IPS-11a (cell line): ENCODE measurements around the gene XPO4.
"Not testable (repeated sequence)": the region's sequence is repeated elsewhere in the genome, so short reads cannot be mapped to it uniquely, and the experiment has no call there.

Experiments
- H3K4me3 ChIP-seq: one replicate; pipeline ENCODE4 v1.5.1; 2013; ENCODE audit warnings: low read depth, low read length, control low read depth

The XPO4 gene

DNA sequence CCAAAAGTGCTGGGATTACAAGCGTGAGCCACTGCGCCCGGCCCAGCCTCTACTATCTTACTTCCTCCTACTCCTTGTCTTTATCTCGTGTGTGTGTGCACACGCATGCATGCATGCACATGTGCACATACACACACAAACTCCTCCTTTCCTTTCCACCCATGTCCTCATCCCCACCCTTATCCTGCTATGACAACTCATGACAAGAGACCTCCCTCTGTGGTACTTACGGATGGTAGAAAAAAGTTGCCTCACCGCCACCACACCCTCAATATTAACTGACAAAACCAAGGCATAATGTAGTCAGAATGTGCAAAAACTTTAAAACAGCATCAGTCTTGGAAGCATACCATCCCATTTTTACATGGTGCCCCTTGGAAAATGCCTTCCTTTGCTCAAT, 112.9 kb downstream of the XPO4 start:
- no peak overlapping the region for H3K4me3 ChIP-seq

DNA sequence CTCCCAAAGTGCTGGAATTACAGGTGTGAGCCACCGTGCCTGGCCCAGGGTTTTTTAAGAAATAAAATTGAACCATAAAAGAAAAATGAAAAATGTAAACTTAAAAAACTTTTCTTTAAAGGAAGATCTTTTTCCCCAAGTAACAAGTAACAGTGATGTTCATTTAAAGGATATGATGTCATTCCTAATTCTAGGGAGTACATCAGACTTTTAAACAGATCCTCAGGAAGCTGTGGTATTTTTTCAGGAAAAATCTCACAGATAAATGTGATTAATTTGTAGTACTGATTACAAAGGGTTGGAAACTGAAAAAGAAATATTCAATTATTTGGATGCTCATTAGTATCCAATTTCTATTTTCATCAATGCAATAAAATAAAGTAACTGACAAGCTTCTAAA, 114.2 kb downstream of the XPO4 start:
- no peak overlapping the region for H3K4me3 ChIP-seq

DNA sequence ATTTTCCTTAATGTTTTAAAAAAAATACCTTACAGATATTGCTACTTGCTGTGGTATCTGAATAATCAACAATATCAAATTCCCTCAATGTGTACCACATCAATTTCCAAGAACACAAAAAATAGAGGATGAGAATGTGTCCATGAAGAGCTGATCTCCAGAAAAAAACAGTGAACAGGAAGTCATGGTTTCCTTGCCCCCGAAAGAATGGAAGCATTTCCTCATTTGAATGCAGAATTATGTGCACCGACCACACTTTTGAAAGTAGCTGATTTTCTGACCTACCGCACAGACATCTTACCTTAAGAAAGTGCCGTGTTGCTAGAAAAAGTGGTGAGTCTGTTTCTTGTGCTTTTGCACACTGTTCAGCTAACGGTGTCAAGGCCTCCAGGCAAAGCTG, 115.4 kb downstream of the XPO4 start:
- no peak overlapping the region for H3K4me3 ChIP-seq

DNA sequence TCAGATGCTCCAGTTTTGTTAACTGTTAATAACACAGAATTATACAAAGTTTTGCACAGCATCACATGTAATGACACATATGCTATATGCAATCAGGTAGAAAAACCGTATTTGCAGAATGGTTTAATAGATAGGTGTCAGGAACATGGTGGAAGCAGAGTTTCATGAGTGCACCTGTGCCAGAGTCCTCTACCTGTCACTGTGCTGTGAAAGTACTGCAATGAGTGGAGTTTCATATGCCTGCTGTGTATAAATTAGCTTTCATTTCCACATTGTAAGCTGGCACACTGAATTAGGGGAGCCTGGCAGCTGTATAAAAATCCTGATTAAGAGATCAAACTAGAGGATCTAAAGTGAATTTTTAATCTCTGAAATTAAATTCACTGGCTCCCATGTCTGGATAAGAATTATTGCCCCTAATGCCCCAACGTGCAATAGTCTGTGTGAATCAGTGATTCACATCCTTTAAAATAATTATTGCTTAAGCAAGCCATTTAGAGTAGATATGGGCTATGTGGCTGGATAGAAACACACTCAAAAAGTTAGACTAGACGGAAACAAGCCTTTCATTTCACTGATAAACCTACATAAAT, 120.3 kb downstream of the XPO4 start:
- H3K4me3 ChIP-seq = no peak overlapping the region

GRCh38 chr13:20780317-20780716, 122.2 kb downstream of the XPO4 start:
- no peak overlapping the region for H3K4me3 ChIP-seq

GRCh38 chr13:20779405-20779804, 123.1 kb downstream of the XPO4 start:
- no peak overlapping the region for H3K4me3 ChIP-seq

GRCh38 chr13:20778311-20778710, 124.2 kb downstream of the XPO4 start:
- no peak overlapping the region for H3K4me3 ChIP-seq

DNA sequence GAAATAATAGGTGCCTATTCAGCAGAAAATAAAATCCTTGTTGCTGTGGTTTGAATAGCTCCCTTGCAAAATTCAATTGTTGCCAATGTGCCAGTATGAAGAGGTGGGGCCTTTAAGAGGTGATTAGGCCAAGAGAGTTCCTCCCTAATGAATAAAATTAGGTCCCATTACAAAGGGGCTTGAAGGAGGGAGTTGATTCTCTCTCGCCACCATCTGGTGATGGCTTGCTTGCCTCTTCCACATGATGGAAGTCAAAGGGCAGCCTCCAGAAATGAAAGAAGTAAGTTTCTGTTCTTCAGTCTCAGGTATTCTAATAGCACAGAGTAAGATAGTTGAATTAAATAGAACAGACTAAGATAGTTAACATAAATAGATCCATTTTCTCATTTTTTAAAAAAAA, 125.8 kb downstream of the XPO4 start:
- no peak overlapping the region for H3K4me3 ChIP-seq

DNA sequence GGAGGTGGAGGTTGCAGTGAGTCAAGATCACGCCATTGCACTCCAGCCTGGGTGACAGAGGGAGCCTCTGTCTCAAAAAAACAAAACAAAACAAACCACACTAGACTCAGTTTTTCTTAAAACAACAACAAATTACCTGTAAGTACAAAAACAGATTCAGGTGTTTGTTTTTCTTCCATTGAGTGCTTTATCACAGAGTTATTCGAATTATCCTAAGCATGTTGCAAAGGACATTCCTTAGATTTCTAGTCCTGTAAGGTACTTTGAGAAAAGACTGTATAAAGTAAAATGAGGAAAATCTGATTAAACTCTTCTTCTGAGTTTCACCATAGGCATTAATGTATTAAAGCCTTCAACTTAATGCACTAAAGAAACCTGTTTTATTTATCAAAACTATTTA, 126.6 kb downstream of the XPO4 start:
- H3K4me3 ChIP-seq = no peak overlapping the region

DNA sequence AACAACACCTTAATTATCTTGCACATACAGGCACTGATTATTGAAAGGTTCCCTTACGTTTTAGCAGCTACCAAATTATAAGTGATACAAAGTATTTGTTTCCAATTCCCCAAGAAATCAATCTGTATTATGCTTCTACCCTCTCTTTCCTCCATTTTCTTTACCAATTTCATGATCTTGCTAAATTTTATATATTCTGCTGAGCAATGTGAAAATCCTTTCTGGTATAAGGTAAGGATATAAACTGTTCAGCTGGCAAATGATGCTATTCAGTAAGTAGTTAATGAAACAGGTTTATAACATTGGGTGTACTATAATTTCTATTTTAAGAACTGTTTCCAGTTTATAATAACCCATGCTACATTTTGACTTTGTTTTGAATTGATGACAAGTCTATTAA, 127.8 kb downstream of the XPO4 start:
- H3K4me3 ChIP-seq = no peak overlapping the region

- H3K4me3 ChIP-seq = peak within 1 kb of the TSS; percentile 67
Measured at GRCh38 chr13:20773194-20774080, 129.1 kb downstream of the XPO4 start, which contains the start of gene EEF1AKMT1. Gene EEF1AKMT1 (minus strand): TSS chr13:20773961. CDS start chr13:20757598, 16,363 bp downstream.

DNA sequence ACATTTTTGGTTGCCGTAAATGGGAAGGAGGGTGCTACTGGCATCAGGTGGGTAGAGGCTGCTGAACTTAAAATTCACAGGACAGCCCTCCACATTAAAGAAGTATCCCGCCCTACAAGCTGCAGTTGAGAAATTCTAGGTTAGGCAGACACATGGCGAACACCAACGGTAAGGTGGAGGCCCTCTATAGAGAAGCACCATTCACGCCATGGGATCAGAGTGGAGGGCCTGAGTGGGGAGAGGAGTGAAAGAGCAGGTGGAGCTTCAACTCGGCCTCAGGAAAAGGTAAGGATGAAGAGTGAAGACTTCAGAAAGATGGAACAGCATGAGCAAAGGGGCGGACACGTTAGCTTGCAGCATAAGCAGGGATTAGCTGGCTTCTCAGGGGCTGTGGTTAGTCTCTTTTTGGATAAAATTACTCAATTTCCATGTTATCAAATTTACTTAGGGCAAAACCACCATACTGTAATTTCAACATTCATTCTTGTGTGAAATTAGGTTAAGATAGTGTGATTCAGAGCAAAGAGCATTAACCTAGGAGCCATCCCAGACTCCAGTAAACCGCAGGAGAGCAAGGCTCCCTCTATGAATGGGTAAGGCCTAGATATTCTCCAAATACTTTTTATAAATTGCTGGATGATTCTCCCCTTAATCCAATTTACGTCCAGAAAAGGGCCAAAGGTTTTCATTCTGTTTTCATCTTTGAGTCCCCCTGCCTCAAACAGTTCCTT, 130.0 kb downstream of the XPO4 start:
- peak overlapping the region; percentile 67 for H3K4me3 ChIP-seq

DNA sequence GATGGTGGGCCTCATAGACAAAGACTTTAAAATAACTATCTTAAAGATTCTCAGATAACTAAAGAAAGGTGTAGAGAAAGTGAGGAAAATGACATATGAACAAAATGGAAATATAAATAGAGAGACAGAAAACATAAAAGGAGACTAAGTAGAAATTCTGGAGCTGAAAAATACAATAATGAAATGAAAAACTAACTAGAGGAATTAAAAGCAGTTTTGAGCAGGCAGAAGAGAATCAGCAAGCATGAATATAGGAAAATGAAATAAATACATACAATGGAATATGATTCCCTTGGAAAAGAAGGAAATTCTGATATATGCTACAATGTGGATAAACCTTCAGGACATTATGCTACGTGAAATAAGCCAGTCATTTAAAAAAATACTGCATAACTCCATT, 132.7 kb downstream of the XPO4 start:
- H3K4me3 ChIP-seq = no peak overlapping the region

GRCh38 chr13:20769091-20769490, 133.5 kb downstream of the XPO4 start:
- H3K4me3 ChIP-seq = no peak overlapping the region

DNA sequence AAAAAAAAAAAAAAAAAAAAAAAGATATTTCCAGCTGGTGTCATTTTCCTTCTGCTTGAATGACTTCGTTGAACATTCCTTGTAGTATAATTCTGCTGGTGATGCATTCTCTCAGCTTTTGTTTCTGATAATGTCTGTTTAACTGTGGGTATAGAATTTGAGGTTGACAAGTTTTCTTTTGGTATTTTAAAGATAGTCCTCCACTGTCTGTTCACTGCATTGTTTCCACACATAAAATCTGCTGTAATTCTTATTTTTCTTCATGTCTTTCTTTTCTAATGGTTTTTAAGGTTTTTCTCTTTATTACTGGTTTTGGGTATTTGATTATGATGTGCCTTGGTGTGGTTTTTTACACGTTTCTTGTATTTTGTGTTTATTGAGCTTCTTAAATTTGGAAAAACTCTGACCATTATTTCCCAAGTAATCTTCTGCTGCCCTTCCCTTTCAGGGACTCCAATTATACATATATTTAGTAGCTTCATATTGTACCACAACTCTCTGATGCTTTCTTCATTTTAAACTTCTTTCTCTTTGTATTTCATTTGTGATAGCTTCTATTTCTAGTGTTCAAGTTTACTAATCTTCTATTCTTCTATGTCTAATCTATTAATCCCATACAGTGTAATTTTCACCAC, 135.1 kb downstream of the XPO4 start:
- H3K4me3 ChIP-seq = no peak overlapping the region

GRCh38 chr13:20760872-20761271, 141.7 kb downstream of the XPO4 start:
- no peak overlapping the region for H3K4me3 ChIP-seq

DNA sequence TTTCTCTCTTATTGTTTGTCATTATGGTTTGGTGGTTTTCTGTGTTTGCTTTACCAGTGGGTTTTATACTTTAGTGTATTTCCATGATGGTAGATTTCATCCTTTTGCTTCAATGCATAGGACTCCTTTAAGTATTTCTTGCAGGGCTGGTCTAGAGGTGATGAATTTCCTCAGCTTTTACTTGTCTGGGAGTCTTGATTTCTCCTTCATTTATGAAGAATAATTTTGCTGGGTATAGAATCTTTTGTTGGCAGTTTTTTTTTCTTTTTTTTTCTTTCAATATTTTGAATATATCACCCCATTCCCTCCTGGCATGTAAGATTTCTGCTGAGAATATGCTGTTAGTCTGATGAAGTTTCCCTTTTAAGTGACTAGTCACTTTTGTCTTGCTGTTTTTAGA, 148.5 kb downstream of the XPO4 start:
- no peak overlapping the region for H3K4me3 ChIP-seq

DNA sequence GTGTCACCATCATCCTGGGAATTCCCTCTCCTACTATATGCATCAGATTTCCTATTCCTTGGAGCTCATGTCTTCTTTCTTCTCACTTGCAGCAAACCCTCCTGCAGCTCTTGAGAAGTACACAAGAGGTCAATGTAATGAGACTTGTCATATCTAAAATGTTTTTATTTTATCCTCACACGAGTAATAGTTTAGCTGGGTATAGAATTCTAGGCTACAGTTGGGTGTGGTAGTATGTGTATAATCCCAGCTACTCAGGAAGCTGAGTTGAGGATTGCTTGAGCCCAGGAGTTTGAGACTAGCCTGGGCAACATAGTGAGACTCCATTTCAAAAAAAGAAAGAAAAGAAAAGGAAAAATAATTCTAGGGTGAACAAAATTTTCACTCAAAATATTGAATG, 153.2 kb downstream of the XPO4 start:
- no peak overlapping the region for H3K4me3 ChIP-seq

DNA sequence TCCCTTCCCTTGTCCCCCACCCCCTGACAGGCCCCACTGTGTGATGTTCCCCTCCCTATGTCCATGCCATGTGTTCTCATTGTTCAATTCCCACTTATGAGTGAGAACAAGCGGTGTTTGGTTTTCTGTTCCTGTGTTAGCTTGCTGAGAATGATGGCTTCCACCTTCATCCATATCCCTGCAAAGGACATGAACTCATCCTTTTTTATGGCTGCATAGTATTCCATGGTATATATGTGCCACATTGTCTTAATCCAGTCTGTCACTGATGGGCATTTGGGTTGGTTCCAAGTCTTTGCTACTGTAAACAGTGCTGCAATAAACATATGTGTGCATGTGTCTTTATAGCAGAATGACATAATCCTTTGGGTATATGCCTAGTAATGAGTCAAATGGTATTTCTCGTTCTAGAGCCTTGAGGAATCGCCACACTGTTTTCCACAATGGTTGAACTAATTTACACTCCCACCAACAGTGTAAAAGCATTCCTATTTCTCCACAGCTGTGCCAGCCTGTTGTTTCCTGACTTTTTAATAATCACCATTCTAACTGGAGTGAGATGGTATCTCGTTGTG, 158.6 kb downstream of the XPO4 start:
- not testable (repeated sequence) for H3K4me3 ChIP-seq

DNA sequence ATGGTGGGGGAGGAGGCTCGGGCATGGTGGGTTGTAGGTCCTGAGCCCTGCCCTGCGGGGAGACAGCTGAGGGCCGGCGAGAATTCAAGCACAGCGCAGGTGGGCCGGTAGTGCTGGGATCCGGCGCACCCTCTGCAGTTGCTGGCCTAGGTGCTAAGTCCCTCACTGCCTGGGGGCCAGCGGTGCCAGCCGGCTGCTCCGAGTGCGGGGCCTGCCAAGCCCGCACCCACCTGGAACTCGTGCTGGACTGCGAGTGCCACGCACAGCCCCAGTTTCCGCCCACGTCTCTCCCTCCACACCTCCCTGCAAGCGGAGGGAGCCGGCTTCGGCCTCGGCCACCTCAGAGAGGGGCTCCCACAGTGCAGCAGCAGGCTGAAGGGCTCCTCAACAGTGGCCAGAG, 162.5 kb downstream of the XPO4 start:
- no peak overlapping the region for H3K4me3 ChIP-seq

DNA sequence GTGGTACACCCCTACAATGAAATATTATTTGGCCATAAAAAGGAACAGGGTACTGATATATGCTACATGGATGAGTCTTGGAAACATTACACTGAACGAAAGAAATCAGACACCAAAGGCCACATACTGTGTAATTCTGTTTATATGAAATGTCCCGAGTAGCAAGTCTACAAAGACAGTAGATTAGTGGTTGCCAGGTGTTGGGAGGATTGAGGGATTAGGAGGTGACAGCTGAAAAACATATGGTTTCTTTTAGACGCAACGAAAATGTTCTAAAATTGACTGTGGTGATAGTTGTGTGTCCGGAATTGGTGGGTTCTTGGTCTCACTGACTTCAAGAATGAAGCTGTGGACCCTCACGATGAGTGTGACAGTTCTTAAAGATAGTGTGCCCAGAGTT, 163.9 kb downstream of the XPO4 start:
- H3K4me3 ChIP-seq = no peak overlapping the region
